Stimulated activated naive B cell treated with anti-CD40 and anti-IgM and Interleukin-4, amounts not matched to agents 10 μg/mL and 1 μg/mL and 100 μg/mL, for 72 hours (primary cell): ENCODE results near the gene LRRC43.

Source experiments
- ATAC-seq, 2 donors: fragments of 150-1000 bp; cut with Tn5 transposase; replicated peaks; 2 replicates each; pipeline ENCODE4 v1.10.0; 2021; ENCODE audit warnings: moderate library complexity in 1 of 2
- DNase-seq: peaks from one replicate; pipeline ENCODE4 v3.0.0; 2021
- H3K27ac Mint-ChIP-seq: one replicate; pipeline ENCODE4 v1.8.0; 2022; ENCODE audit warnings: mild to moderate bottlenecking, mixed read lengths
- H3K27me3 Mint-ChIP-seq, 2 donors: one replicate each; pipeline ENCODE4 v1.8.0; 2022; ENCODE audit warnings: mixed read lengths in 2 of 2
- H3K36me3 Mint-ChIP-seq, 2 donors: one replicate each; pipeline ENCODE4 v1.8.0; 2022; ENCODE audit warnings: mixed read lengths in 2 of 2, mild to moderate bottlenecking in 1 of 2
- H3K4me1 Mint-ChIP-seq, 2 donors: one replicate each; pipeline ENCODE4 v1.8.0; 2022; ENCODE audit warnings: mixed read lengths in 2 of 2, mild to moderate bottlenecking in 1 of 2
- H3K4me3 Mint-ChIP-seq, 2 donors: one replicate each; pipeline ENCODE4 v1.8.0; 2022; ENCODE audit warnings: mild to moderate bottlenecking in 2 of 2, mixed read lengths in 2 of 2, moderate library complexity in 1 of 2
- H3K9me3 Mint-ChIP-seq, 2 donors: one replicate each; pipeline ENCODE4 v1.8.0; 2022; ENCODE audit warnings: mixed read lengths in 2 of 2, mild to moderate bottlenecking in 1 of 2

The LRRC43 gene

DNA sequence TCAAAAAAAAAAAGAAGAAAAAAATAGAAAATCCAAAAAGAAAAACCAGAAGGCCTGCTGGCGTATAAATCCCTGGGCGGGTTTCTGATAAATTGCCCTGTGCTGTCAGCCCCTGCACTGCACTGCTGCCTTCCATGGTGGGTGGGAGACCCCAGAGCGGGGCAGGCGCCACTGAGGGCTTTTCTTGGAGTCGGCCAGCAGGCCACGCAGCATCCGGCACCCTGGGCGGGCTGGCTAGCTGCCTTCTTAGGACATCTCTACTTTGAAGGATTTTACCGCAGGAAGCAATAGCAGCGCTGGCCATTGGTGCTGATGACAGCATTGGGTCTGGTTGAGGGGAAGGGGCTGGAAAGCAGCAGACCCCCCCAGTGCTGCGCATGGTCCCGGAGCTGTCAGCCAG, 38.0 kb upstream of the LRRC43 start:
- peaks cover 0 to 20% of the 10 kb centered on the region in 2 donors for H3K36me3 Mint-ChIP-seq
- no peaks in the 10 kb centered on the region for H3K4me1 Mint-ChIP-seq
- no peak overlapping the region for H3K27ac Mint-ChIP-seq
- ATAC-seq (no peak), DNase-seq (no peak)
- no peaks in the 10 kb centered on the region for H3K9me3 Mint-ChIP-seq
- no peak overlapping the region for H3K4me3 Mint-ChIP-seq
- H3K27me3 Mint-ChIP-seq = no peaks in the 10 kb centered on the region

DNA sequence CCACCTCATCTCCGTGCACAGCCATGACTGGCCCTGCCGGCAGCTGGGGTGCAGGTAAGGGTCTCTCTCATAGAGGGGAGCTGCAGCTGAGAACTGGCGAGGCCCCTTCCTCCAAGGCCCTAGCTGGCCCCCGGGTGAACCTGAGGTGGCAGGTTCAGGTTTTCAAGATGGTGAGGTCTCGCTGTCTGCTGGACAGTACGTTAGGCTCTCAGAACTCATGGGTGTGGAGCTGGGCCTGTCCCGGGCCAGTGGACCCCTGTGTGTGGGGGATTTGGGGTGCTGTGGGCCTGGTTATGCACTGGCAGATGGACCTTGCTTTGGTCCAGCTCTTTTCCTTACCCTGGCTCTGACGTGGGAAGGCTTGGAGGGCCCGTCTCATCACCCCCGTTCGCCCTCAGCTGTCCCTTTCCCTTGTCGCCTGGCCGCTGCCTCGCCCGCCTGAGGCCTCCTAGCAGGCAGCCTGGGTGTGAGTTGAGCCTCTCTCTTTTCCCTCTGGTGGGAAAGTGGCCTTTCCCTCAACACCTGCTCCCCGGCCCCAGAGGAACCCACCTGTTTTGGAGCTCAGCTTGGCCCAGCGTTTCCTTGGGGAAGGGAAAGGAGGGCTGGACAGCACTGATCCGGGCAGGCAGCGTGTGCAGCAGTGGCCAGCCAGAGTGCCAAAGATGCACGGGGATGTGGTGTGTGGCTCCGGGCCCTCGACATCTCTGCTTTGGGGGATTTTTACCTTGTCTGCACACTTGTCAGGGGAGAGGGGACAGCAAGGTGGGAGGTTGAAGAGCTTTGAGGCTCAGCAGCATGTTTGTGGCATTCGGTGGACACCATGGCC, 37.2 kb upstream of the LRRC43 start:
- Mint-ChIP-seq H3K4me3 (no peak overlapping the region), H3K27me3 (no peaks in the 10 kb centered on the region), H3K36me3 (peaks cover 0 to 16% of the 10 kb centered on the region in 2 donors), H3K4me1 (no peaks in the 10 kb centered on the region), H3K9me3 (no peaks in the 10 kb centered on the region), H3K27ac (peak overlapping the region; percentile 31)
- ATAC-seq (no peak), DNase-seq (no peak)

DNA sequence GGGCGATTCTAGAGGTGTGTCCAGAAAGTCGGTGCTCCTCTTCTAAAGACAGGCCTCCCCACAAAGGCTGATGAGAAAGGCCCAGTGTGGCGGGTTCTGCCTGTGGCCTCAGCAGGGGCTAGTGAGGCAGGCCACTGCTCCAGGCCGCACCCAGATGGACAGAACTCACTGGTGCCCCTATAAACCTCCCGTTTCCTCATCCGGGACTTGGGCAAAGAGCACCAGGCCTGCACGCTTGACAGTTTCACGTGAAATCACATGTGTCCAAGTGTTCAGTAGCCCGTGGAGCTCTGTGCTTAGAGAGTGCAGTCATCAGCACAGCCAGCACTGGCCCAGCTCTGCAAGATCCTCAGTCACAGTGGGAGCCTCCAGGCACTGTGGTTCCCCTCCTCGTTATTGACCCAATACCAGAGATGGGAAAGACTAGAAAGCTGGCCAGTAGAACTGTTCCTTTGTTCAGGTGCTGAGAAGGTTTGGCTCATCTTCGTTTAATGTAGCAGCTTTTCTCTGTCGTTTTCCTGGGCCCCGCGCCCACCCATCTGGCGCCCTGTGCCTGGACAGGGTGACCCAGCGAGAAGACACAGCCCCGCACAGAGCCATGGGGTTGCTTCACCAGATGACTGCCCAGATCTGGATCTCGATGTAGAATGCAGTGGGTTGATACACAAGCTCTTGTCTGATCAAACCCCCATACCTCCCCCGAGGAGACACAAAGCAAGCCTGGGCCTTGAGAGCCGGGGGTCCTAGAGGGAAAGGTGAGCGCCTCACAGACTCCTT, 35.2 kb upstream of the LRRC43 start:
- no peak for ATAC-seq
- no peak overlapping the region for H3K27ac Mint-ChIP-seq
- no peaks in the 10 kb centered on the region for H3K27me3 Mint-ChIP-seq
- H3K9me3 Mint-ChIP-seq = no peaks in the 10 kb centered on the region
- no peak overlapping the region for H3K4me3 Mint-ChIP-seq
- DNase-seq = no peak
- no peaks in the 10 kb centered on the region for H3K4me1 Mint-ChIP-seq
- H3K36me3 Mint-ChIP-seq = peaks cover 0 to 6% of the 10 kb centered on the region in 2 donors

DNA sequence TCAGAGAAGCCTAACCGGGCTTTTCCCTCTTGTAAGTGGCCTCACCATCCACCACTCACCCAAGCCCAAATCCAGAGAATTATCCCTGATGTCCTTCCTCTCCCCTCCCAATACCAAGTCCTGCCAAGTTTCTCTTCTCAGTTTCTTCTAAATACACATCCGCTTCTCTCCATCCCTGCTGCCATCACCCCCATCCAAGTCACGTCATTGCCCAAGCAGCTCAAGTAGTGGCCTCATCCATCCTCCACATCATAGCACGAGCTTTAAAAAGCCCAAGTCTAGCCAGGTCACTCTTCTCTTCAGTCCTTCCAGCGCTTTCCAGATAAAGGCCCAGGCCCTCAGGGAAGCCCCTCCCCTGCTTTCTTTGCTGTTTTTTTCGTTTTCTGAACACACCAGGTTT, 34.3 kb upstream of the LRRC43 start:
- H3K4me3 Mint-ChIP-seq = no peak overlapping the region
- H3K9me3 Mint-ChIP-seq = no peaks in the 10 kb centered on the region
- peaks cover 0 to 5% of the 10 kb centered on the region in 2 donors for H3K36me3 Mint-ChIP-seq
- ATAC-seq (no peak), DNase-seq (no peak)
- no peak overlapping the region for H3K27ac Mint-ChIP-seq
- no peaks in the 10 kb centered on the region for H3K4me1 Mint-ChIP-seq
- no peaks in the 10 kb centered on the region for H3K27me3 Mint-ChIP-seq

DNA sequence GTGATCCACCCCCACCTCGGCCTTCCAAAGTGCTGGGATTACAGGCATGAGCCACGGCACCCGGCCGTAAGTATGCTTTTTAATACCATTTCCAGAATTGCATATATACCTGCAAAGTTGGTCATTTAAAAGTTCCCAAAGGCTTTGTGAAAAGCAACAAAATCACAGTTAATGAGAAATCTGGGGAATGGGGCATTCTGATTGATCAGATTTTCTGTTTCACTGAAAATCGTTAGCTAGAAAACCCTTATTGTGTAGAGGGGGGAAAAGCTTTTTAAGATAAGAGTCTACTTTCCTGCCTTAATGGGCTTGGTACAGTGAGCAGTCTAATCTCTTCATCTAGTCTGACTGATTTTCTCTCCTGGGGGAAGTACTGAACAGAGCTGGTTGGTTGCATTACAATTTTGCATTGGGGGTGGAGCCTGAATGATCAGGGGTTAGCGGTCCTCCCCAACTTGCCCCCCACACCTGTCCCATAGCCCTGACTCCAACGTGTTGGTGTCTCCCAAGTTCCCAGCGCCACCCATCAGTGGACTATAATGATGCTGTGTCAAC, 32.7 kb upstream of the LRRC43 start:
- no peaks in the 10 kb centered on the region for H3K36me3 Mint-ChIP-seq
- no peak for ATAC-seq
- DNase-seq = no peak
- H3K27me3 Mint-ChIP-seq = no peaks in the 10 kb centered on the region
- H3K4me3 Mint-ChIP-seq = no peak overlapping the region
- no peaks in the 10 kb centered on the region for H3K9me3 Mint-ChIP-seq
- H3K4me1 Mint-ChIP-seq = no peaks in the 10 kb centered on the region
- no peak overlapping the region for H3K27ac Mint-ChIP-seq

DNA sequence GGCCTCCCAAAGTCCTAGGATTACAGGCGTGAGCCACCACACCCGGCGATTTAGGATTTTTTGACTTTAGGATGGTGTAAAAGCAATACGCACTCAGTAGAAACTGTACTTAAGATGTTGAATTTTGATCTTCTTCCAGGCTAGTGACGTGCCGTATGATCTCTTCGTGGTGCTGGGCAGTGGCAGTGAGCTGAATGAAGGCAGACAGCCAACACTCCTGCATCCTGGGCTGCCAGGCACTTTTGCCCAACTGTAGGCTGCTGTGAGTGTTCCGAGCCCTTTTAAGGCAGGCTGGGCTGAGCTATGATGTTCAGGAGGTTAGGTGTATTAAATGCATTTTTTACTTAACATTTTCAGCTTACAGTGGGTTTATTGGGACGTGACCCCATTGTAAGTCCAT, 30.2 kb upstream of the LRRC43 start:
- ATAC-seq = no peak
- H3K36me3 Mint-ChIP-seq = no peaks in the 10 kb centered on the region
- DNase-seq = no peak
- no peaks in the 10 kb centered on the region for H3K4me1 Mint-ChIP-seq
- H3K27ac Mint-ChIP-seq = no peak overlapping the region
- no peak overlapping the region for H3K4me3 Mint-ChIP-seq
- H3K27me3 Mint-ChIP-seq = no peaks in the 10 kb centered on the region
- no peaks in the 10 kb centered on the region for H3K9me3 Mint-ChIP-seq

DNA sequence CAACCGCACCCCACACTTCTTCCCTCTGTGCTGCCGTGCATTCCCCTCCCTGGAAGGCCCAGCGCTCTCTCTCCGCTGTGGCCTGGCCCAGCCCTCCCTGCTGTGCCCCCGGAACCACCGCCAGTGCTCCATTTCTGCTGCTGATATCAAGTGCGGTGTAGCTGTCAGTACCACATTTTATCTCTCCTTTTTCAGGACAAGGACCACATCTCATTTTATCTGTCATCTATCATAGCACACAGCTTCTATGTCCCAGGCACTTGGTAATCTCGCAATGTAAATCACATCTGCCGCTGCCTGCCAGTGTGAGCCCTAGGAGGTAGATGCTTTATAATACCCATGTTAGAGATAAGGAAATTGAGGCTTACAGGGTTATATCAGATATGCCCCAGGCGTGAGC, 27.2 kb upstream of the LRRC43 start:
- no peaks in the 10 kb centered on the region for H3K9me3 Mint-ChIP-seq
- no peak for DNase-seq
- H3K27ac Mint-ChIP-seq = no peak overlapping the region
- no peak overlapping the region for H3K4me3 Mint-ChIP-seq
- H3K4me1 Mint-ChIP-seq = no peaks in the 10 kb centered on the region
- no peak for ATAC-seq
- H3K27me3 Mint-ChIP-seq = no peaks in the 10 kb centered on the region
- H3K36me3 Mint-ChIP-seq = no peaks in the 10 kb centered on the region

DNA sequence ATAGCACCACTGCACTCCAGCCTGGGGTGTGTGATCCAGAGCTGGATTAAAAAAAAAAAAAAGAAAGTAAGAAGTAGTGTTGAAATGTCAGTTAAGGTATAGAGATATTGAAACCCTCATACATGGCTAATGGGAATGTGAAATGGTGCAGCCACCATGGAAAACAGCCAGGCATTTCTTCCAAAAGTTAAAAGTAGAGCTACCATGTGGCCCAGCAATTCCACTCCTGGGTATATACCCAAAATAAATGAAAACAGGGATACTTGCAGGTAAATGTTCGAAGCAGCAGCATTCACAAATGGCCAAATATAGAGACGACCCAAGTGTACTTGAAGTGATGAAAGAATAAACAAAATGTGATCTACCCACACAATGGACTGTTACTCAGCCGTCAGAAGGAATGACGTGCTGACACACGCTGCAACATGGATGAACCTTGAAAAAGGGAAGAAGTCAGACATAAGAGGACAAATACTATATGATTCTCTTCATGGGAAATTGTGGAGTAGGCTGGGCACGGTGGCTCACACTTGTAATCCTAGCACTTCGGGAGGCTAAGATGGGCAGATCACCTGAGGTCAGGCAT, 24.1 kb upstream of the LRRC43 start:
- H3K27ac Mint-ChIP-seq = no peak overlapping the region
- H3K36me3 Mint-ChIP-seq = no peaks in the 10 kb centered on the region
- DNase-seq (no peak), ATAC-seq (no peak)
- no peaks in the 10 kb centered on the region for H3K4me1 Mint-ChIP-seq
- H3K4me3 Mint-ChIP-seq = no peak overlapping the region
- H3K9me3 Mint-ChIP-seq = no peaks in the 10 kb centered on the region
- no peaks in the 10 kb centered on the region for H3K27me3 Mint-ChIP-seq

DNA sequence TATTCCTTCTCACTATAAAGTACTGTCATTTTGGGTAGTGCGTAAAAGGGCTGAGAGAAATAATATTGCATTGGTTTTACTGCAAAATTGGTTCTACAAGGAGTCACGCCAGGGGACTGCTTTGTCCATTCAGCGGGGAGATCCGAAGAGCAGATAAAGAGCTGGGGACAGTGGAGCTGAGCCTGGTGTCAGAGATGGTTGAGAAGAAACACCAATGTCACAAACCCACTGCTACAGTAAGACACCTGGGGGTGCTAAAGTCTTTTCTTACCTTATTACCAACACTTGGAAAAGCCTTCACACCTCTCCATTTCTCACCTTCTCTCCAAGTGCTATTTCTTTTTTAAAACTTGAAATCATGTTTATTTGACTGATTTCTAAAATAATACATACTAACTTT, 23.0 kb upstream of the LRRC43 start:
- Mint-ChIP-seq H3K4me1 (no peaks in the 10 kb centered on the region), H3K4me3 (no peak overlapping the region), H3K9me3 (no peaks in the 10 kb centered on the region), H3K27me3 (no peaks in the 10 kb centered on the region), H3K27ac (no peak overlapping the region), H3K36me3 (no peaks in the 10 kb centered on the region)
- DNase-seq (no peak), ATAC-seq (no peak)

DNA sequence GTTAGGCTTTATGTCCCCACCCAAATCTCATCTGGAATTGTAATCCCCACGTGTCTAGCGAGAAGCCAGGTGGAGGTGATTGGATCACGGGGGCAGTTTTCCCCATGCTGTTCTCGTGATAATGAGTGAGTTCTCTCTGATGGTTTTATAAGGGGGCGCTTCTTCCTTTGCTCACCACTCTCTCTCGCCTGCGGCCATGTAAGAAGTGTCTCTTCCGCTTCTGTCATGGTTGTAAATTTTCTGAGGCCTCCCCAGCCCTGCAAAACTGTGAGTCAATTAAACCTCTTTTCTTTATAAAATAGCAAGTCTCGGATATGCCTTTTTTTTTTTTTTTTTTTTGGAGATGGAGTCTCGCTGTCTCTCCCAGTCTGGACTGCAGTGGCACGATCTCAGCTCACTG, 22.2 kb upstream of the LRRC43 start:
- Mint-ChIP-seq H3K27ac (no peak overlapping the region), H3K27me3 (no peaks in the 10 kb centered on the region)

DNA sequence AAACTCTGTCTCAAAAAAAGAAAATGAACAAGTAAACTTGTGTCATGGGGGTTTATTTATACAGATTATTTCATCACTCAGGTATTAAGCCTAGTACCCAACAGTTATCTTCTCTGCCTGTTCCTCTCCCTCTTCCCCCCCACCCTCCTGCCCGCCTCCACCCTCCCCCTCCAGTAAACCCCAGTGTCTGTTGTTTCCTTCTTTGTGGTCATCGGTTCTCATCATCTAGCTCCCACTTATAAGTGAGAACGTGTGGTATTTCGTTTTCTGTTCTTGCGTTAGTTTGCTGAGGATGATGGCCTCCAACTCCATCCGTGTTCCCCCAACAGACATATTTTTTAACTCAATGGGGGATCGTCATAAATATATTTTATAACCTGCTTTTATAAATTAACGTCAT, 21.2 kb upstream of the LRRC43 start:
- Mint-ChIP-seq H3K27ac (no peak overlapping the region), H3K36me3 (no peaks in the 10 kb centered on the region), H3K4me1 (no peaks in the 10 kb centered on the region), H3K9me3 (no peaks in the 10 kb centered on the region), H3K27me3 (no peaks in the 10 kb centered on the region), H3K4me3 (no peak overlapping the region)
- ATAC-seq (no peak), DNase-seq (no peak)

More for the DNA sequence above, 22.2 kb upstream of the LRRC43 start:
- no peaks in the 10 kb centered on the region for H3K9me3 Mint-ChIP-seq
- no peak for DNase-seq
- H3K4me3 Mint-ChIP-seq = no peak overlapping the region
- no peak for ATAC-seq
- no peaks in the 10 kb centered on the region for H3K36me3 Mint-ChIP-seq
- H3K4me1 Mint-ChIP-seq = no peaks in the 10 kb centered on the region

DNA sequence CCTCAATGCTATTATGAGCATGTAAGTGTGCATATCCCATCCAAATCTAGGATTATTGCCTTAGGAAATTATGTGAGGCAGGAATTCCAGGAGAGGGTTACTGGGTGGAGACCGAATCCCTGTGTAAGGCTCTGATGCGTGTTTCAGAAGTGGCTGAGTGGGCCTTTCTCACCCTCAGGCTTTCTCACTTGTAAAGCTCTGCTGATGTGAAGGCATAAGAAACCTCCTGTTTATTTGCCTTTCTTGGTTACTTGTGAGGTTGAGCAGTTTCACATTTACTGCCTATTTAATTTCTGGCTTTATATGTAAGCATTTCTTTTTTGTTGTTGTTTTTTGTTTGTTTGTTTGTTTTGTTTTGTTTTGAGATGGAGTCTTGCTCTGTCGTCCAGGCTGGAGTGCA, 19.9 kb upstream of the LRRC43 start:
- DNase-seq (no peak), ATAC-seq (no peak)
- Mint-ChIP-seq H3K36me3 (no peaks in the 10 kb centered on the region), H3K27ac (no peak overlapping the region), H3K9me3 (no peaks in the 10 kb centered on the region), H3K4me3 (no peak overlapping the region), H3K4me1 (no peaks in the 10 kb centered on the region), H3K27me3 (no peaks in the 10 kb centered on the region)

DNA sequence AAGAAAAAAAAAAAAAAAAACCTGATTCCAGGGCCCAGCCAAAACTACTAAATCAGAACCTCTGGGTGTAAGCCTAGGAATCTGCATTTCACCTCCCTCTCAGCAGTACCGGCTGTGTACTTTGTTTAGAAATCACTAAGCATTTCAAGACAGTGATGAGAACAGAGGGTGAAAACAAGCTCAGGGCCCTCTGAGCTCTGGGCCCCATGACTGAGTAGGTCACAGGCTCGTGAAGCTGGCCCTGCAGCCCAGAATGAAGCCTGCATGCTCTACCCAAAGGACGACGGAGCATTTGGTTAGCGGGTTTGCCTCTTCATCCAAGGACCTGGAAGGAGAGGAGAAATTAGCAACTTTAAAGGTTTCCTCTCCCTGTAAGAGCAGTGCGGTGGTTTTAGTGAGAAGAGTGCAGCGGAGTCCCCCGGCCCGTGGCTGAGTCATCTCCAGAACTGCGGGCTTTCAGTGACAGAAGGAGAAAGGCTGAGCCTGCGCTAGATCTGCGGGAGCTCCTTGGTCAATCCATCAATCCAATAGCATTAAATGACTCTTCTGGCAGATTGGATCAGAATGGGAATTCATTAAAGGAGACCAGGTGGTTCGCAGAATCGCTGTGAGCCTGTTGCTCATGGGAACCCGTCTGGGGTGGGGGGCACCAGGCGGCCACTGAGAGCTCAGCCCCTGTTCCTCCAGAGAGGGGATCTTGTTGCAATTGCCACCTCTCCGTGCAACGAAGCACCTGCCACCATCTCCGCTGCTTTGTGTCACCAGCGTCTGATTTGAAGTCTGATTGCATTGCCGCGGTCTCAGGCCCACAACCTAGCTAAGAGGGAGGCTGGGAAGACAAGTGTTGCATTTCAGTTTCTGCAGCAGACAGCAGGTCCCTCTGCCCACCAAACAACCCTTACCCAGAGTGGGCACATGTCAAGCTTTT, 16.2 kb upstream of the LRRC43 start:
- H3K4me3 Mint-ChIP-seq = no peak overlapping the region
- no peak overlapping the region for H3K27ac Mint-ChIP-seq
- H3K36me3 Mint-ChIP-seq = no peaks in the 10 kb centered on the region
- ATAC-seq = peak; percentile 55 to 90
- H3K27me3 Mint-ChIP-seq = no peaks in the 10 kb centered on the region
- DNase-seq = no peak
- no peaks in the 10 kb centered on the region for H3K9me3 Mint-ChIP-seq
- no peaks in the 10 kb centered on the region for H3K4me1 Mint-ChIP-seq

DNA sequence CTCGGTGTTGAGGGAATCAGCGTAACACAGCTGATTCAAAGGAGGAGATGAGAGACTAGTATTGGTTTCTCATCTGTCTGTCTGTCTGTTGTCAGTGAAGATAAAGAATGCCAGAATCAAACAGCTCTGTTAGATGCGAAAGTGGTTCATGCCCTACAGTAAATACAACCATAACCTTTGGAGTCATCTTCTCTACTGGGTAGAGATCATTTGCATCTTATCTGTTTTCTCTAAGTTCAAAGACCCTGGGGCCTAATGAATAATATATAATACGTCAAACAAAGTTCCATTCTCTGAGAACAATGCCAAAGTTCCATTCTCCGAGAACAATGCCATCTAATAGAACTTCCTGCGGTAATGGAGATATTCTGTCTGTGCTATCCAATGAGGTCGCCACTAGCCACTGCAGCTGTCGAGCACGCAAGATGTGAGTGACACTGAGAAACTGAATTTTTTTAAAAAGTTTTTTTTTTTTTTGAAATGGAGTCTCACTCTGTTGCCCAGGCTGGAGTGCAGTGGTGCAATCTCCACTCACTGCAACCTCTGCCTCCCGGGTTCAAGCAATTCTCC, 15.5 kb upstream of the LRRC43 start:
- Mint-ChIP-seq H3K36me3 (no peaks in the 10 kb centered on the region), H3K4me1 (no peaks in the 10 kb centered on the region), H3K9me3 (no peaks in the 10 kb centered on the region), H3K4me3 (no peak overlapping the region), H3K27me3 (no peaks in the 10 kb centered on the region), H3K27ac (no peak overlapping the region)
- ATAC-seq (no peak), DNase-seq (no peak)
